AG04449 (cell line): ENCODE data around the gene MBOAT1.

Experiments used
- CTCF ChIA-PET: fragments of 350-600 bp; formaldehyde crosslinking; extraction: SDS; loops from one replicate; lab custom pipeline; 2021; ENCODE audit warnings: antibody characterized with exemption; lab: Yijun Ruan, JAX
- POLR2A ChIA-PET: fragments of 400-600, 350-600 bp; formaldehyde crosslinking; extraction: SDS; loops from one replicate; lab custom pipeline; 2020; ENCODE audit warnings: antibody characterized with exemption, inconsistent platforms; lab: Yijun Ruan, JAX
- DNase-seq: peaks from one replicate; pipeline ENCODE4 v3.0.0-alpha.2; 2010; ENCODE audit warnings: low read depth, low spot score
- H3K4me3 ChIP-seq: 2 replicates; pipeline ENCODE4 v1.5.1; 2011; ENCODE audit warnings: low read depth, mild to moderate bottlenecking, control low read depth, low read length
- TF ChIP-seq, protein P1 (sequence below): IDR thresholded peaks from one replicate; pipeline ENCODE4 v1.5.1; 2011; ENCODE audit warnings: mild to moderate bottlenecking, moderate library complexity, low read length, control low read depth, inconsistent platforms; ENCODE audit not compliant: insufficient read depth; ENCODE audit errors: missing control alignments

MBOAT1 gene

DNA sequence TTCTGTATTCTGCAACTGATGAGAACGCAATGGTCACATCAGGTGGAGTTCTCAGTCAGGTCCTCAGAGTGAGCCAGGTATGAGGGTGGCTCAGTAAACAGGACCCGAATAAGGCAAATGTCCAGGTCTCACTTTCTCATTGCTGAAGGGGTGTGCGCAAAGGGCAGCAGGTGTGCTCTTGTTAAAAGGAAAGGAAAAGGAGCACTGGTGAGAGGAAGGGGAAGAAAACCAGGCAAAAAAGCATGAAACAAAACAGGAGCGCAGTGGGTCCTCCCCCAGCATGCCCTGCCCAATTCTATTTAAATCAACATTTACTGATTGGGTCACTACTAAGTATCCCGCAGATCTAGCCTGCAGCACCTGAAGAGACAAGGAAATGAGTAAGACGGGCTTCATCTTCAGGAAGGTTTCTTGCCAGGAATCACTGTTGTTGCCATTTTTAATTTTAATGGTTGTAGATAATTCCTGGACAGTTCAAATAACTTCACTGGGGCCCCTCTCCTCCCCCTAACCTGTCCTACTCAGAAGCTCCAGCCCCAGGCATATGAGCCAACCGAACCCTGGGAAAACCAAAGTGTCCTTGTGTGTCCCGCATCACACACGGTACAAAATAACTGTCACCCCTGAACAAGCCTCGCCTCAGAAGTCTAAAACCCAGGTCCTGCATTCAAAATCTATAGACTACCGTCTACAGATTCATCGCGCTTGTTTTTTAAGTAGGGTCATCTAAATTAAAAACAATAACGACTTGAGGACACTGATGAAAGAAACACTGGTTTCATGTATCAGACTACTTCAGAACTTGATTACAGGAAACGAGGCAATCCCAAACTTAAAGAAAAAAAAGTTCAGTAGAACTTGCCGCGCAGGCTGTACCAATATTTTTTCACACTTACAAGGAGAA, 980 bp downstream of the MBOAT1 start:
- no peak for DNase-seq
- peak overlapping the region; percentile 91 for H3K4me3 ChIP-seq
- CTCF ChIA-PET: no interaction called here
- TF ChIP-seq, protein P1, sequence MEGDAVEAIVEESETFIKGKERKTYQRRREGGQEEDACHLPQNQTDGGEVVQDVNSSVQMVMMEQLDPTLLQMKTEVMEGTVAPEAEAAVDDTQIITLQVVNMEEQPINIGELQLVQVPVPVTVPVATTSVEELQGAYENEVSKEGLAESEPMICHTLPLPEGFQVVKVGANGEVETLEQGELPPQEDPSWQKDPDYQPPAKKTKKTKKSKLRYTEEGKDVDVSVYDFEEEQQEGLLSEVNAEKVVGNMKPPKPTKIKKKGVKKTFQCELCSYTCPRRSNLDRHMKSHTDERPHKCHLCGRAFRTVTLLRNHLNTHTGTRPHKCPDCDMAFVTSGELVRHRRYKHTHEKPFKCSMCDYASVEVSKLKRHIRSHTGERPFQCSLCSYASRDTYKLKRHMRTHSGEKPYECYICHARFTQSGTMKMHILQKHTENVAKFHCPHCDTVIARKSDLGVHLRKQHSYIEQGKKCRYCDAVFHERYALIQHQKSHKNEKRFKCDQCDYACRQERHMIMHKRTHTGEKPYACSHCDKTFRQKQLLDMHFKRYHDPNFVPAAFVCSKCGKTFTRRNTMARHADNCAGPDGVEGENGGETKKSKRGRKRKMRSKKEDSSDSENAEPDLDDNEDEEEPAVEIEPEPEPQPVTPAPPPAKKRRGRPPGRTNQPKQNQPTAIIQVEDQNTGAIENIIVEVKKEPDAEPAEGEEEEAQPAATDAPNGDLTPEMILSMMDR: no peak
- POLR2A ChIA-PET: no interaction called here

DNA sequence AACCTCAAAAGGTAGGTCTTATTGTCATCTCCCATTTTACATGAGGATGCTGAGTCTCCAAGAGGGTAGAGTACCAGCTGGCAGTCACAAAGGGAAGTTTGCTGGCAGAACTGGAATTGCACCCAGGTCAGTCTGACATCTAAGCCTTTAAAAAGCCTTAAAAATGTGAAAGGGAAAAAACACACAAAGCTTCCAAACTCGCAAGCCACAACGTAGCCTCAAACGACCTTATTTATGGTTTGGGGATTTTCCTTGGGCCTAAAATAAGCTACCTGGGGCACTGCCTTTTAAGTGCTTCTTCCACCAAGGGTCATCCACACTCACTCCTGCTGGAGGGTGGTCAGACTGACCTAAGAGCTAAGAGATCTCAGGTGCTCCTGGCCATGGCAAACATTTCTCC, 2.1 kb downstream of the MBOAT1 start:
- H3K4me3 ChIP-seq: no peak overlapping the region
- CTCF ChIA-PET: no interaction called here
- POLR2A ChIA-PET: no interaction called here
- TF ChIP-seq, protein P1: no peak
- no peak for DNase-seq

DNA sequence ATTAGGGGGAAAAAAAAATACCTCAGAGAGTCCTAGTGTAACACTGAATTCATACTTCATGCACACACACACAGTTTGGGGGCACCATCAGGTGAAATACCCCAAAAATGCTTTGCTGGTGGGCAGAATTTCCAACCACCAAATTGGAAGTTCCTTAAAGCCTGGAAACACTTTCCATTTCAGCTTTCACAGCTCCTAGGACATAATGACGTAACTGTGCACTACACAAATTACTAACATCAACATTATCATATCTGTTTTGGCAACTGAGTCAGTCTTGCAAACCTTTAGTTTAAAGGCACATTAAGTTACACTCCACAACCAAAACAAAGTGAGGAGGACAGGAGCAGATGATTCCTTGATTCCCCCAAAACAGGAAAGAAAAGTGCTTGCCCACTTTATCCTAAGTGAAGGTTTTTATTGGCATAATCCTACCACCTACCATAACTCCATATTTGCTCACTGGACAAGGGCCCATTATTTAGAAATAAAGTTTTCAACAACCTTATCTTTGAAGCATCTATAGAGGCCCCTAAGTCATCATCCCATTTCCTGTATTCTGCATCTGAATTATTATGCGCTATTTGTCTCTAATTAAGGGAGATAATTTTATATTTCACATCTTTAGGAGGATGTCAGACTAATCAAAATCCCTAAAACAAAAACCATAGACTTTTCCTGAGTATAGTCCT, 3.4 kb downstream of the MBOAT1 start:
- TF ChIP-seq, protein P1: no peak
- ChIA-PET CTCF (no interaction called here), POLR2A (no interaction called here)
- DNase-seq: no peak
- no peak overlapping the region for H3K4me3 ChIP-seq

DNA sequence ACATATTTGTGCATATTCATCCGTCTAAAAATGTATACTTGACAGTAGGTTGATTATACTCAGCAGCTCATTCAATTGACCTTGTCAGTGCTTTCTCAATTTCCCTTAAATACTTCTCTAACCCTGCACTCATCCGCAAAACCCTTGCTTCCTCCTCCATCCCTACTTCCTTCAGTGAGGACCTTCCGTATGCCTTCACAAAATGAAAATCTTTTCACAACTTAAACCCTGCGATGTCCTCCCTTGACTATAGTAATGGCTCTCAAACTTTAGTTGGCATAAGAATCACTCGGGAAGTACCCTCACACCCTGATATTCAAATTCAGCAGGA, 5.2 kb downstream of the MBOAT1 start:
- ChIA-PET CTCF (no interaction called here), POLR2A (no interaction called here)
- TF ChIP-seq, protein P1: no peak
- DNase-seq: no peak
- no peak overlapping the region for H3K4me3 ChIP-seq

DNA sequence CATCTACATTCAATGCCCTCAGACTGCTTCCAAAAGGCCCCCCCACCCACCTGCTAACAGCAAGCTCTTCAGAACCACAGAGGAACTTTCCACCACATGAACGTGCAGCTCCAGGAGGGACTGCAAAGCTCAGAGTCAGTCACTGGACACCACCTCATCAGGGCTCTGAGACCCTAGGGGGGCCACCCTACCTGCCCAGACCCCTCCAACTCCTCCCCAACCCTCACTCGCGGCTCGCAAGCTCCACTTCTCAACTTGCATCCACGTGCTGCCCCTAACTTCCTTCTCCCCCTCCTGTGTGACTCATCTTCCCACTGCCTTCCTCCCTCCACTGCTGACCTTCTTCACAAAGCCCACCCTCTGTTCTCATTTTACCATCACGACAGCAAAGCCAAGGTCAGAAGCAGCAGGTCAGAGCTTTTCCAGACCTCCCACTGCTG, 6.5 kb downstream of the MBOAT1 start:
- no peak for DNase-seq
- TF ChIP-seq, protein P1: no peak
- ChIA-PET POLR2A (no interaction called here), CTCF (no interaction called here)
- H3K4me3 ChIP-seq: no peak overlapping the region

DNA sequence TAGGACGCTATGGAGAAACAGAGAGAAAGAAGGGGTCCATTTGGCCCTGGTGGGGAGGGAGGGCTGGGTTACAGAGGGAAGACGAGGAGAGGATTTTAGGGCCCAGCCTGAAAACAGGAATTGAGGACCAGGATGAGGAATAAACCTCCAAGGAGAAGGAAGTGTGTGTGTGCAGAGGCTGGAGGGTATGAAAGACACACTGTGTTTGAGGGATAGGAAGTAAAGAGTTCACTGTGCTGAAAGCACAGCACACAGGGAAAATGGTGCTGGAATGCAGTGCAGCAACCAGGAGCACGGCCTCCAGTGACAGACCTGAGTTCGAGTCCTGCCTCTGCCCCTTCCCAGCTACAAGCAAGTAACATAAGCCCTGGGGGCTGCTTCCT, 7.8 kb downstream of the MBOAT1 start:
- CTCF ChIA-PET: no interaction called here
- H3K4me3 ChIP-seq: no peak overlapping the region
- POLR2A ChIA-PET: no interaction called here
- TF ChIP-seq, protein P1: no peak
- no peak for DNase-seq
